Muscle of arm (tissue), 14 donors: ENCODE measurements around the gene PRKG1. TPM values are rescaled to one million over a fixed set of nuclear protein-coding genes. Genes with fewer than 3 reads are reported as not detected.
A peak's percentile ranks its signal among the peaks of the same experiment; 100 is the strongest.

Experiments
- DNase-seq: peaks from one replicate; pipeline ENCODE4 v3.0.0-alpha.2; 2013
- long read RNA-seq, 11 donors: transcript quantifications; one replicate each; lab custom pipeline, GENCODE V29; 2026
- polyA plus RNA-seq, 12 donors: library from polyadenylated mRNA; unstranded; fragments of 120-200 nt; gene quantifications; one replicate each; pipeline ENCODE4 v1.2.1, GENCODE V29; 2013; ENCODE audit not compliant: insufficient read length in 12 of 12

PRKG1 gene
- polyA plus RNA-seq, result 100 to 1,000 TPM in 1 of 12 donors, 10 to 100 TPM in 11; 26.8 to 335 (median 50.4) TPM
- long read RNA-seq, donor 1, result 0 reads
- long read RNA-seq, donor 2, partial matches to known transcripts, result 10 of 10 reads
- long read RNA-seq, donor 2, other reads (novel, unspliced or antisense), result 0 of 10 reads
- long read RNA-seq, donor 3, result 0 reads
- long read RNA-seq, donor 4, result 0 reads
- long read RNA-seq, donor 5, result 0 reads
- long read RNA-seq, donor 6, result 0 reads
- long read RNA-seq, donor 7, result 0 reads
- long read RNA-seq, donor 8, partial matches to known transcripts, result 17 of 17 reads
- long read RNA-seq, donor 8, other reads (novel, unspliced or antisense), result 0 of 17 reads
- long read RNA-seq, donor 9, result 0 reads
- long read RNA-seq, donor 10, result 0 reads
- long read RNA-seq, donor 11, result 0 reads

DNA sequence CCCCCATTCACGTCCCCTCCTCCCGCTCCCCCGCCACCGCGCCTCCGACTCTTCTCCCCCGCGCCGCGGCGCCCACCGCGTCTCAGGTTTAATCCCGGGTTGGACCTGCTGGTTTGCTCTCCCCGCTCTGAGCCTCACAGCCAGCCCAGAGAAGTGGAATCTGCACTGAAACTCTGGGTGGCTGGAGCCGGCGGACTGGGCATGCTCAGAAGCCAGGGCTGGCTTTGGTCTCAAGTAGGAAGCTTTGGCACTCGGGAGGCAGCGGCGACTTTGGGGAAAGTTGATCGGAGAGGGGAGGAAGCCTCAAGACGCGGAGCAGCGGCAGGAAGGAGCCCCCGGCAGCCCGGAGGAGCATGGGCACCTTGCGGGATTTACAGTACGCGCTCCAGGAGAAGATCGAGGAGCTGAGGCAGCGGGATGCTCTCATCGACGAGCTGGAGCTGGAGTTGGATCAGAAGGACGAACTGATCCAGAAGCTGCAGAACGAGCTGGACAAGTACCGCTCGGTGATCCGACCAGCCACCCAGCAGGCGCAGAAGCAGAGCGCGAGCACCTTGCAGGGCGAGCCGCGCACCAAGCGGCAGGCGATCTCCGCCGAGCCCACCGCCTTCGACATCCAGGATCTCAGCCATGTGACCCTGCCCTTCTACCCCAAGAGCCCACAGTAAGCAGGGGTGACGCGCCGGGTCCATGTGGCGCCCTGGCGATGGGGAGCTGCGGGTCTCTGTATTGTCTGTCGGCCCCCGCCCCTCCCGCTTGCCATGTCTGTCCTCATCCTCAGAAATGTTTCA is at the start of gene PRKG1:
Gene PRKG1 (plus strand): TSS at position 250 of the 791 bp plus-strand sequence.
- DNase-seq, result peak; percentile 83

DNA sequence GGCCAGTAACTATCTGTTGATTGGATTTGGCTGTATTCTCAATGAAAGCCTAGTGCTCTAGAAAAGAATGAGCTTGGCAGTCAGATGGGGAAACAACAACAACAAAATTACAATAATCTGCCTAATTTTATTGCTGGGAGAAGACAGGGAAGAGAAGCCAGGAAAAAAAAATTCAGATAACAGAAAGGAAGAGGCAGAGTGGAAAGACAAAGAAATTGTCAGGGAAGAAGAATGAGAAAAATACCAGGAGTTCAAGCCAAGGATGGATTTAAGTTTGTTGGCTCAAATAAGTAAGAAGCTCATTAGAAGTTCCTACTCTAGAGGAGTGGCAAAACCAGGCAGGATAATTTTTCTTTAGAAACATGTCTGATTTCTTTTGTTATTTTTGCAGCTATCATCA is 45.9 kb upstream of the PRKG1 start:
- DNase-seq, result no peak

DNA sequence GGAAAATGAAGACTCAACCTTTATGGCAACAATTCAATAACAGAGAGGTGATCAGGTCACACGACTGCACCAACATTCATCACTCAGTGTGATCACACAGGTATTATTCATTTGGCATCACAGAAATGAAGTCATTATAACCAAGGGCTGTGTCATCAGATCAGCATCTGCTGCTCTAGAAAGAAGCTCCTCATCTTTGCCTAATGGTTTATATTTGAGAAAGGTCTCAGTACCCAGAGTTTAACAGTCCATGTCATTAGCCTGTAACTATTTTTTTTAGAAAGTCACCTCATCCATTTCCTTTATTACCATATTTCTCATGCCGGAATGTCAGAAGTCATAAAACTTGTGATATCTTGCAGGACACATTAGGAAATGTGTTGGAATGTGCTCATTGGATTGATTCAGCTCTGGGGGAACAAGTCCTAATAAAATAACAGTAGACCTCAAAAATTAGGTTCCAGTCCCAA is 45.1 kb upstream of the PRKG1 start:
- no peak for DNase-seq

DNA sequence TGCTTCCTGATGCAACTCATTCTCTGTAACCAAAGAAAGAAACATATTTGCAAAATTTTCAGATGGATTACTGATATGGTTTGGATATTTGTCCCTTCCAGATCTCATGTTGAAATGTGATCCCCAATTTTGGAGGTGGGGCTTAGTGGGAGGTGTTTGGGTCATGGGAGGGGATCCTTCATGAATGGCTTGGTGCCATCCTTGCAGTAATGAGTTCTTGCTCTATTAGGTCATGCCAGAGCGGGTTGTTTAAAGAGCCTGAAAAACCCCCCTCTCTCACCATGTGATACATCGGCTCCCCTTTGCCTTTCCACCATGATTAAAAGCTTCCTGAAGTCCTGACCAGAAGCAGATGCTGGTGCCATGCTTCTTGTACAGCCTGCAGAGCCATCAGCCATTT is 43.8 kb upstream of the PRKG1 start:
- no peak for DNase-seq

DNA sequence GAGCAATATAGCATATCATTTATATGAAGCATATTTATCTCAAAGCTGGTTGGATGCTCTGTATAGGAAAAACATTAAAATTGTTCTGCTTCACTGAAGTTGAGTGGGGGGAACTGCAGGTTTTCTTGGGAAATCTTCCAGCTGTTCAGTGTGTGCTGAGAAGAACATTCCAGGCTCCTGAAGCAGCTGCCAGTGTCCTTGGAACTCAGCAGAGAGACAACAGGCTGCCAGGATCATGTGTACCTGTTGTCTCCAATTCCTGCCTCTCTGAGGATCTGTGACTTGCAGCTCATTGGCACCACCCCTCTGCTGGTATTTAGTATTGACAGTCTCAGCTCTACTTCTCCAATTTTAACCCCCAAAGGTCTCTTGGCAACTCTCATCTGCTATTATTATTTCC is 42.3 kb upstream of the PRKG1 start:
- no peak for DNase-seq

DNA sequence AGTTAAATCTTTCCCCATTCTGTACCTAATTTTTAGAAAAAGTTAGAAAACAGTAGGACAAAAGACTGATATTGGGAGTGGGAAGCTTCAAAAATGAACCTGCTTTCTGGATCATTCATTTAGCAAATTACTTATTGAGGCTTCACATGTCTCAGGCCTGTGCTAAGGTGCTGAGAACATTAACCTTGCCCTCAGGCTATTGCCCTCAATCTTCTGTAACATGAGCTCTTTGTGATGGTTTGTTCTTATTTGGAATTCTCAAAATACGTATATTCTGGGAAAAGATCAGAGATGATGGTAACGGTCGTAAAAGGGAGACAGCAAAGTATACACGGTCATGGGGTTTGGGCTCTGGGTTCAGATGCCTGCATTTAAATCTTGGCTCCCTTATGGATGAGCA is 39.5 kb upstream of the PRKG1 start:
- no peak for DNase-seq

DNA sequence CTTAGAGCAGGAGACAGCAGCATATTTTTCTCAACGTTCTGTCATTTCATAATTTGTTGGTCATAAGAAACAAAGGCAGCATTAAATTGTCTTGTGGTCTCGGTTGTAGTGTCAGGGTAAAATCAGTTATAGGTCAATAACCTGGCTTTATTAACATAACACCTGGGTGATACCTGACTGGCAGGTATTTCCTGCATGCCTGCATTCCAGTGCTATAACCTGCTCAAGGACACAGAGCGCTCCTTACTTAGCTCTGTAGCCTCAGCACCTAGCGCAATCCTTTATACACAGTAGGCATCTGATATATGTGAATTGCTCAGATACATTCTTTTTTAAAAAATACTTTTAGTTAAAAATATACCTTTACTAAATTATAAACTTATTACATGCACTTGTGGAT is 38.9 kb upstream of the PRKG1 start:
- DNase-seq, result no peak

DNA sequence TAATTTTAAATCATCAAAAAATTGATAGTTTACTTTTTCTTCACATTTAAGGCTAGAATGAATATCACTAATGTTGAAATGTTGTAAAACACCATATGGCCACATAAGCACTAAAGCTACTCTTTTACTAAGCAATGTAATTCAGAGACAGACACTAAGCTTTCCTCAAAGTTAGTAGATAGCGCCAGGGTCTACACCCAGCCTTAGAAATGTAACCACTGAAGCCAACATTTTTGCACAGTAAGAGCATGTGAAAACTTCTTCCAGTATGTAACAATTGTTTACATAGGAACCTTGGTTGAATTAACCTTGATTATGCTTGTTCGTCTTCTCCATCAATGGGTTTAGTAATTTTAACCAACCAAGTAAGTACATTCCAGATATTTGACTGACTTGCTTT is 28.4 kb upstream of the PRKG1 start:
- DNase-seq, result no peak

DNA sequence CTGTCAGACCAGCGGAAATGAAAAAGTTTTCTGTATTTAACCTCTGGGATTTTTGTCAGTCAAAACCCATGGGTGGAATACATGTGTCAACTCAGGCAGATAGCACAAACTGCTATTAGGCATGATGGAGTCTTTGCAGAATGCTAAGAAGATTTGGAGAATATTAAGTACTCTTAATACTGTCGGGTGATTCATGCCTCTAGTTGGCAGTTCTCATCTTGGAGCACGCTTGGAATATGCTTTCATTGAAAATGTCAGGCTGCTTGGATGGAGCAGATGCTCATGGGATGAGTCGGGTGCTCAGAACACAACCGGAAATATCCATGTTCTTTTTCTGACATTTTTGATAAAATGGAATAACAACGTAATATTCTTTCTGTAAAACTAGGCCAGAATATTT is 27.6 kb upstream of the PRKG1 start:
- no peak for DNase-seq

DNA sequence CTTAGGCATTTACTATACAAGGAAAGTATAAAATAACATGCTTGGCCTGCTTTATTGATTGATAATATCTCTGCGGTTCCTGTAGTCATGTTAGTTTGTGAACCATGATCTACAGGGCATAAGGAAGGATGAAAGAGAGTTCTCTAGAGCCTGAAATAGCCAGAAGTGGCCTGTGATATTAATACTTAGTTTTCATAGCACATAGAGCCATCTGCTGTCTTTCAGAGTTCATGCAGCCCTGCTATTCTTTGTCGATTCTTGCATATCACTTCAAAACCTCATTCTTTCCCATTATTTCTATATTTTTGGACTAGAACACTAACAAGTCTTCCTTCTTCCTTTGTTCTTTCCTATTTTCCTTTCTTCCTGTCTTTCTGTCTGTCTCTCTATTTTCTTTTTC is 26.4 kb upstream of the PRKG1 start:
- no peak for DNase-seq

DNA sequence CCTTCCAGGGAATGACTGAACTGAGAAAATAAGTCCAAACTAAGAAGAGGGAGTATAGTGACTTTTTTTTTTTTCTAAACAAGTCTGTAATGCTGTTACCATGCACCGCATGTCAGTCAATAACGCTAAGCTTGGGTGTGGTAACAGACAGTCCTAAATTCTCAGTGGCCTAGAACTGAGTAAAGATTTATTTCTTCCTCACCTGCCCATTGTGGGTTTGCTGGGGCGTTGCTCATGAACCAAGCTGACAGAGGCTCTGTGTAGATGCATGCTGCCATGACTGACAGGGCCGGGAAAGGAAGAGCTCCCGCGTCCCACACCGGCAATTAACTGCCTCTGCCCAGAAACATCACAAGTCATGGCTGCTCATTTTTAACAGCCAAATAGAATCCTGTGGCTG is 25.5 kb upstream of the PRKG1 start:
- no peak for DNase-seq

DNA sequence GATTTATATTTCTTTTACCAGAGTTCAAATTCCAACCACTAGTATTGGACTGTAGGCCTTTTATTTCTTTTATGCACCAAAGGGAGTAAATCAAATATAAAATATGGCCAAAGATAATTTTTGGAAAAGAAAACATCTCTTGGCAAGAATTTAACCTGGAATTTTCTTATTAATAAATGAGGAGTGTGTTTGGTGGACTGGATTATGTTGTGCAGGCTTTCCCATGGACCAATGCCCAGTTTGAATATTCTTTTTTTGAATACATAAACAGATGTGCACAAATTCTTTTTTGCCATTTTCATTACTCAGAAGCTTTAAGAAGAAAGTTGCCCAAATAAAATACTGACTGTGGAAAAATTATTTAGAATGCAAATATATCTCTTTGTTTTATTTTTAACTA is 22.1 kb upstream of the PRKG1 start:
- DNase-seq, result peak; percentile 83

DNA sequence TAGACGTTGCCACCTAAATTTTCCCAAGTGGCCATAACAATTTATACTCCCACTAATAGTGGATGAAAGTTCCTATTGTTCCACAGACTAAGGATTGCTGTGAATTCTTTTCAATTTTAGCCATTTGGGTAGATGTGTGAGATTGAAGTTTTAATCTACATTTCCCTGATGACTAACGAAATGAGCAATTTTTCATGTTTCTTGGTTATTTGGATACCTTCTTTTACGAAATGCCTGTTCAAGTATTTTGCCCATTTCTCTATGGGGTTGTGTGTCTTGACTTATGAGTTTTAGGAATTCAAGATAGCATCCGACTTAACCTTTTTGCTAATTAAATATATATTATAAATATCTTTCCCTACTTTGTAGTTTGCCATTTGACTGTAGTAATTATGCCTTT is 16.4 kb upstream of the PRKG1 start:
- no peak for DNase-seq

DNA sequence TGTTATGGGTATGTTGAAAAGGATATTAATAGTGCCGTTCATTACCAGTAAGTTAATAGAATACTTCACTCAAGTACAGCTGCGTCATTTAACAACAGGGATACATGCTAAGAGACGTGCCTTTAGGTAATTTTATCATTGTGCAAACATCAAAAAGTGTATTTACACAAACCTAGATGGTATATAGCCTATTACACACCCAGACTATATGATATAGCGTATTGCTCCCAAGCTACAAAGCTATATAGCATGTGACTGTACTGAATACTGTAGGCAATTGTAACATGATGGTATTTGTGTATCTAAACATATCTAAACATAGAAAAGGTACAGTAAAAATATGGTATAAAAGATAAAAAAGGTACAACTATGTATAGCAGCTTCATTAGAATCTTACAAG is 11.1 kb upstream of the PRKG1 start:
- DNase-seq, result no peak

DNA sequence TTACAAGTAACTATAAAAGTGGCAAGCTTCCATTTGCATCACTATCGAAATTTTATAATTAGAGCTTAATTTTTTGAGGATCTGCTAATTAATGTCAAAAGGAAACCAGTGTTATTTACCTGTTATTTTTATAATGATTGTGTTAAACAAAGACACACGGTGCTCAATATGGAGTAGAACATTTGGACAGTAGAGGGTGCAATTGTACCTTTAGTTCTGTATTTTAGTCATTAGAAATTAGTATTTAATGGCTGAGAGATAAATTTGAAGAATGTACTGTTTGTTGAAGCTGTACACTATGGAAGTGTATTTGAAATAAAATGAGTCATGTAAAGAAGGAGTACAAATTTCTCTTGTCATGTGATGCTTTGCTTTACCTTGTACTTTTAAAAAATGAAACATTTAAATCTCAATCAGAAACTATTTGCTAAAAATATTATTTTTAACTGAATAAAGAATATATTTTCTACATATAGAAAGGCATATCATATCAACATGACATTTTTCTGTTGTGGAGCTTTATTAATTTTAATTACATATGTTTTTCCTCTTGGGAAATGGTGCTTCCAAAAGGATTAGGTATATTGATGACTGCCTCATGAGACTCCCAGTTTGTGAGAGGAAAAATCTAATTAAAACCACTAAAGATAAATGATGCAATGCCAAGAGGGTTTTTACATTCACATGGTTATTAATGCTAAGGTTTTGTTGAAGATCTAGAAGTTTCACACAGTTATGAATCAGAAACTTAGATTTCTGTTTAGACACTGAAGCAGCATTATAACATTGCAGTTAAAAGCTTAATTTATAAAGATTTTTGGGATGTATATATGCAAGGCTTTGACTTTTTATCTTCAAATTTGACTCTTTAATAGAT is 10.4 kb upstream of the PRKG1 start:
- DNase-seq, result peak; percentile 53

DNA sequence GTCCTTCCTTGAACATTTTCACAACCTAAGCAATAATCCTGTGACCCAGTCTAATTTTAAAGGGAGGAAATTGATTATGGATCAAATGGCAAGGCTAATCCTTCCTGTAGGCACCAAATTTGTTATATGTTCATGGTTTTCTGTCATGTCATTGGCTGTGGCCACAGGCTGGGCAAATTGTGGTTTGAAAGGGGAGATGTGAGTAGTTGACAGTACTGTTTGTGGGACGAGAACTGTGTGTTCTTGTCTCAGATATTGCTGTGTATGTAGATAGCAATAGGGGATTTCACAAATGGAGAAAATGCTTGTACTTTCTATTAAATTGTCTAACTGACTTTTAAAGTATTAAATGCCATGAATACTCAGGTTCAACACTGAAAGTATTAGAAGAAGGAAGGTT is 8.1 kb upstream of the PRKG1 start:
- no peak for DNase-seq

DNA sequence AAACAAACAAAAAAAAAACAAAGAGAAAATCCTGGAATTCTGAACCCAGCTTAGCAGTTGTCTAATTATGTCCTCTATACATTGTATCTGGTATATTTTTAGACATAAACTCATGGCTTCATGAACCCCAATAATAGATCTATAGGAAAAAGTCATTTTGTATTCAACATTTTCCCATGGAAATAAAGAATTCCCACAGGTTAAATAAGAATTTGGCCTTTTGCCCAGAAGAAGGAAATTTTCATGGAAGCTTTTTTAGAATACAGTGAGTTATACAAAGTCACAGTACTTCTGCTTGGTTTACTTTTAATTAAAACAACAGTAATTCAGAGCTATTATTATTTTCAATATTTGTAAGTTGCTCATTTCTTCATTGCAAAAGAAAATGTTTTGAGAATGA is 2.1 kb upstream of the PRKG1 start:
- DNase-seq, result no peak

DNA sequence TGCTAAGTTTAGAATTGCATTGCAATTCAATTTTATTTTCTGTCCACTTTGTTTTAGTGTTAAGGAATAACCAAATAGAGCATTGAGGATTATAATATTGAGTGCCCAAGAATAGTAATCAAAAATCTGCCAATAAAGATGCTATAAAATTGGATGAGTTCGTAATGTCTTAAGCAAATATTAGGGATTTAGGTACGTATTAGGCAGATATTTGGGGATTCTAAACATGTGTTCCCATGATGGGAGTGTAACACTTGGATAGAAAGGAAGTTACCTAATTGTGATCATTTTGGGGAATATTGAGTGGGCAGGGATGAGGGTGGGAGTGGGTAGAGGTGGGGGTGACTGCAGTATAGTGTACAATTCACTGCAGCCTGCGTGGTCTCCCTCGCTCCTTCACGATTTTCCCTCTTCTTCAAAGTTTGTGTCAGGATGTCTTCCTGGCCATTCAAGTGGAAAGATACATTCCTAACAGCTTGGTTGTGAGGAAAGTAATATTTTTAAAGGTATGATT is 1.3 kb upstream of the PRKG1 start:
- DNase-seq, result peak; percentile 35

DNA sequence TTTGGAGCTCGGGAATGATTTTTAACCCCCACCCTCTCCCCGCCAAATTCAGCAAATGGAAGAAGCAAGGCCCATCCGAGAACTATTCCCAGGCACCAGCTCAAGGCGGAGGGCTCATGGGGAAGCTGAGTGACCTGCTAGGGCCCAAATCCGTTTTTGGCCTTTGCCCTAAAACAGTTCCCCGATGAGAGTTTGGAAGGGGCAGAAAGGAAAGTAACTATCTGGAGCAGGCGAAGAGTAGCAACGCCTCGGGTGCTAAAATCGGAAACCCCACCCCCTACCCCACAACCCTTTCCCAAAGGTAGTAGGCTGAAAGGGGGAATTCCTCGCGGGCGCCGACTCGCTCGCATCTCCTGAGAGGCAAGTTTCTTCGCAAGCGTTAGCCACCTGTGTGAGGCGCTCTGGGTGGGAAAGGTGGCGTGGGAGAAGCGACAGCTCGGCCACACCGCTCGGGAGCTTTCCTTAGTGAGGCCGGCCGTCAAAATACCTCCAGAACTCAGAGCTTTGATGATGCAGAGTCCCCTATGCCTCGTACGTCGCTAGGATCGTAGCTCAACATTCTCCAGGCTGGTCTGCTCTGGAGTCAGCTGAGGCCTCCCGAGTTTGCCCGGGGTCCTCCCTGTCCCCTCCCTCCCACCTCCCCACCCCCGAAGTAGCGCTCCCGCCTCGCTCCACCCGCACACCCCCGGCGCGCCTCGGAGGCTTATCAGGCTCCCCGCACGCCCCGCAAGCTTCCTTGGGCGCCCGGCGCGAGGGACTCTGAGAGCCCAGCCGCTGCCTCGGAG is 642 bp upstream of the PRKG1 start:
- DNase-seq, result peak; percentile 64

DNA sequence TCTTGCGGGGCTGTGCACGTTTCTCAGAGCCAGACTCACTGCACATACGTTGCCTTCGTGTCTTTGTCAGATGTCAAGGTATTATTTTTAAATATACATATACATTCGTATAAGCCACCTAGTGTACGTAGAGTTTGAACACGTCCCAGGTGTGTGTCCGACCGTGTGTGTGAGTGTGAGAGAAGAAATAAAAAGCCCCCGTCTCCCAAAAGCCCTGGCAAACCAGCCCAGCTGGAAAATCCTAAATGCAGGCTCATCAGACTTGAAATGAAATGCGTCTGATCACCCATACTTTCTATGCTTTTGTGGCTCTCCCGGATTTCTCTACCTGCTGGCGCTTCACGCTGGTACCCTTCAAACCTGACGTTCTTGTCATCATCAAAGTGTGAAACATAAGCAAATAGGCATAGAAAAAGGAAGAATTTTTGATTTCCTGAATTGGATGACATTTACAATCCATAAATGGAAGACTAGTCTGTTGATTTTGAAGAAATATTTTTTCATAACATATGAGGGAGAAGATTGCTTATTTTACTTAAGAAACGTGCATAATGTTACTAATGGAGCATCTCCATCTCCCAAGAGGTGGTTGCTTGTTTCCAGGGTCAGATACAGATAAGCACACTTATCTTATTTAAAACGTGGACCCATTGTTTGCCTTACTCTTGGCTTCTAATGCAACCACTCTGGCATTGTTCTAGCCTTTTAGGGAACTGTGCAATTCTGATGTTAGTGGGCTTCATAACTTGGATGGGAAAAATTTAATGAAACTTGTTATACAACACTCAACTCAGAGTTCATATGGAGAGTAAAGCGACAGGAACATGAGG is 971 bp downstream of the PRKG1 start:
- peak; percentile 39 for DNase-seq
